HepG2 (cell line): Measurements from ENCODE around the gene ESR1. TPM values are rescaled to one million over a fixed set of nuclear protein-coding genes. Genes with fewer than 3 reads are reported as not detected.

ENCODE experiments used
- ATAC-seq: fragments of 200-7000 bp; cut with Tn5 transposase; 3 replicates; pipeline ENCODE4 v1.9.1; 2020; ENCODE audit warnings: mild to moderate bottlenecking, moderate library complexity
- BruUV-seq: library from RNA; stranded (reverse); fragments of 400-500 nt; replicated peaks from 2 replicates; lab custom pipeline; 2021; lab: Mats Ljungman, UMichigan
- CTCF ChIA-PET: fragments of 300-600 bp; formaldehyde crosslinking; extraction: SDS; loops from one replicate; lab custom pipeline; 2021; ENCODE audit warnings: low total read pairs, inconsistent platforms, low intra/inter-chr PET ratio; lab: Yijun Ruan, JAX
- POLR2A ChIA-PET: fragments of 350-600 bp; sonication (Branson Sonifier 250); formaldehyde crosslinking; loops from one replicate; lab custom pipeline; 2020; ENCODE audit warnings: antibody characterized with exemption, inconsistent platforms; lab: Yijun Ruan, JAX
- DNase-seq: peaks from one replicate; pipeline ENCODE4 v3.0.0-alpha.2; 2015; ENCODE audit warnings: low spot score
- FAIRE-seq: peaks from 3 replicates; lab custom pipeline; 2011; peaks lifted over from hg19 to GRCh38; lab: Jason Lieb, UNC
- H2AFZ ChIP-seq: one replicate; pipeline ENCODE4 v1.6.1; 2011; ENCODE audit warnings: low read length, inconsistent platforms
- H3K27ac ChIP-seq: fragments of 300-600 bp; 3 replicates; pipeline ENCODE4 v1.8.0; 2011; ENCODE audit warnings: mixed run types, mild to moderate bottlenecking, mixed read lengths, low read length, inconsistent platforms; ENCODE audit not compliant: insufficient read depth; ENCODE audit errors: extremely low read length
- H3K27me3 ChIP-seq, 2 experiments: fragments of 200-600 bp in 1 of 2; 2 replicates in 1 of 2; 3 replicates in 1 of 2; pipeline versions ENCODE4 v1.6.0 to v1.8.0; 2011; ENCODE audit warnings: low read length in 2 of 2, mild to moderate bottlenecking in 2 of 2, moderate library complexity in 2 of 2, inconsistent platforms in 1 of 2; ENCODE audit not compliant: insufficient read depth in 2 of 2, control insufficient read depth in 1 of 2
- H3K36me3 ChIP-seq, 2 experiments: fragments of 200-600 bp in 1 of 2; replicated peaks in 1 of 2; 2 replicates in 1 of 2; 3 replicates in 1 of 2; pipeline versions ENCODE4 v1.5.1 to v1.8.0; 2011; ENCODE audit warnings: low read length in 2 of 2, inconsistent platforms in 1 of 2; ENCODE audit not compliant: insufficient read depth in 2 of 2, control insufficient read depth in 1 of 2
- H3K4me1 ChIP-seq: 2 replicates; pipeline ENCODE4 v1.5.1; 2012; ENCODE audit warnings: low read length, inconsistent platforms; ENCODE audit not compliant: insufficient read depth
- H3K4me2 ChIP-seq: 2 replicates; pipeline ENCODE4 v1.6.0; 2011; ENCODE audit warnings: low read depth, low read length, inconsistent platforms
- H3K4me3 ChIP-seq, 3 experiments: fragments of 200-600 bp in 1 of 3; sonication (generic), shearing (Covaris generic) in 1 of 3; replicated peaks in 1 of 3; 2 replicates each; pipeline ENCODE4 v1.5.1; 2011 to 2016; ENCODE audit warnings: low read length in 3 of 3, inconsistent platforms in 2 of 3, low read depth in 2 of 3, mild to moderate bottlenecking in 2 of 3, control low read depth in 1 of 3, mixed read lengths in 1 of 3; ENCODE audit not compliant: insufficient read depth in 1 of 3
- H3K79me2 ChIP-seq: one replicate; pipeline ENCODE4 v1.6.1; 2011; ENCODE audit warnings: low read length, inconsistent platforms; ENCODE audit not compliant: insufficient read depth
- H3K9ac ChIP-seq: 2 replicates; pipeline ENCODE4 v1.6.0; 2011; ENCODE audit warnings: mild to moderate bottlenecking, low read depth, low read length, inconsistent platforms; ENCODE audit not compliant: insufficient read depth
- H3K9me3 ChIP-seq: 2 replicates; pipeline ENCODE4 v1.5.1; 2012; ENCODE audit warnings: mild to moderate bottlenecking, low read length
- H4K20me1 ChIP-seq: 2 replicates; pipeline ENCODE4 v1.6.0; 2011; ENCODE audit warnings: inconsistent platforms, mild to moderate bottlenecking, low read length, moderate library complexity; ENCODE audit not compliant: insufficient read depth
- FOSL1 ChIP-seq: sonication (generic); formaldehyde crosslinking; IDR thresholded peaks from 2 replicates; pipeline ENCODE4 v1.9.0; 2021; ENCODE audit warnings: missing genetic modification reagents, borderline replicate concordance
- FOXJ3 ChIP-seq: sonication (generic); formaldehyde crosslinking; IDR thresholded peaks from 2 replicates; pipeline ENCODE4 v1.4.0; 2020; ENCODE audit warnings: missing genetic modification reagents, mild to moderate bottlenecking, borderline replicate concordance
- MIER3 ChIP-seq: IDR thresholded peaks from 2 replicates; pipeline ENCODE4 v1.6.1; 2016; ENCODE audit warnings: missing compliant biosample characterization, borderline replicate concordance
- SATB2 ChIP-seq: sonication (generic); formaldehyde crosslinking; IDR thresholded peaks from 2 replicates; pipeline ENCODE4 v1.5.0; 2020; ENCODE audit warnings: missing genetic modification reagents
- STAG1 ChIP-seq: sonication (generic); formaldehyde crosslinking; IDR thresholded peaks from 2 replicates; pipeline ENCODE4 v1.4.0; 2020; ENCODE audit warnings: missing genetic modification reagents
- SYNCRIP ChIP-seq: fragments of 200-400 bp; formaldehyde crosslinking; IDR thresholded peaks from 2 replicates; pipeline ENCODE4 v1.6.1; 2018; ENCODE audit warnings: mild to moderate bottlenecking, low read depth, low read length; ENCODE audit not compliant: insufficient read depth
- ZMAT5 ChIP-seq: sonication (generic); formaldehyde crosslinking; IDR thresholded peaks from 2 replicates; pipeline ENCODE4 v1.5.0; 2020; ENCODE audit warnings: mild to moderate bottlenecking, low read depth, missing genetic modification reagents, borderline replicate concordance
- ZNF263 ChIP-seq: sonication (generic); formaldehyde crosslinking; IDR thresholded peaks from 2 replicates; pipeline ENCODE4 v1.4.0; 2020; ENCODE audit warnings: missing genetic modification reagents
- ZNF766 ChIP-seq: sonication (generic); formaldehyde crosslinking; IDR thresholded peaks from 2 replicates; pipeline ENCODE4 v1.5.0; 2020; ENCODE audit warnings: missing genetic modification reagents, borderline replicate concordance
- WGBS: methylation state at CpG from one replicate; pipeline ENCODE4 v1.1.6; 2017; ENCODE audit warnings: low lambda C conversion rate; 5-methylcytosine and 5-hydroxymethylcytosine counted together
- in situ Hi-C: cut with HindIII; loops from 2 replicates; pipeline ENCODE4 v1.10.0; 2017; ENCODE audit warnings: low pct_unique_long_range_greater_than_20kb; ENCODE audit not compliant: extremely low pct_ligation_motif_present
- intact Hi-C: fragments of 100-400 bp; cut with micrococcal nuclease; formaldehyde crosslinking; loops from one replicate; pipeline ENCODE4 v1.10.0; 2022; ENCODE audit not compliant: unreplicated experiment
- polyA plus RNA-seq, 8 experiments: library from polyadenylated mRNA; depleted of rRNA in 3 of 8; stranded (reverse) in 7 of 8; unstranded in 1 of 8; fragments of >200 nt; fragmentation: Illumina TruSeq in 4 of 8; extraction: Trizol in 4 of 8; gene quantifications; 2 replicates each; pipeline versions ENCODE4 v1.2.1 to v1.2.3, GENCODE V29; 2011 to 2016; ENCODE audit warnings: low read depth in 4 of 8, missing spikeins in 1 of 8, mixed read lengths in 1 of 8; ENCODE audit not compliant: insufficient read depth in 1 of 8
- total RNA-seq, 5 experiments: library from RNA; depleted of rRNA; stranded (reverse); fragments of >200 nt; fragmentation: Illumina TruSeq; extraction: Trizol; gene quantifications; 2 replicates each; pipeline ENCODE4 v1.2.3, GENCODE V29; 2016; ENCODE audit warnings: low read depth in 1 of 5

Gene ESR1
- total and polyA plus RNA-seq, 2 of the 13 experiments (the other 11 are each of a cell fraction or from before 2014, with no cell fraction given): not detected

DNA sequence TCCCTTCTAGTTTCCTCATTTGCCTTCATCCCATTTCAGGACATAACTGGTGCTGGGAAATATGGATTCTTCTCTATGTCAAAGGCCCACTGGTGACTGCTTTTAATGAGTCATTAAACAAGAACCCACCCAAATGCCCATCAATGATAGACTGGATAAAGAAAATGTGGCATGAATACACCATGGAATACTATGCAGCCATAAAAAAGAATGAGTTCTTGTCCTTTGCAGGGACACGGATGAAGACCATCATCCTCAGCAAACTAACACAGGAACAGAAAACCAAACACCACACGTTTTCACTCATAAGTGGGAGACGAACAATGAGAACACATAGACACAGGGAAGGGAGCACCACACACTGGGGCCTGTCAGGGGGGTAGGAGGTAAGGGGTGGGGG is 310.7 kb downstream of the ESR1 start:
- WGBS: 40% methylated on average over 3 of the region's 3 CpGs
- intact Hi-C loops: no loop called here

GRCh38 chr6:152118678-152119077 is 311.2 kb downstream of the ESR1 start:
- no peaks in the 10 kb centered on the region for H3K4me1 ChIP-seq

More for the DNA sequence above, 310.7 kb downstream of the ESR1 start:
- no peak for ATAC-seq
- Histone ChIP-seq H3K79me2 (no peaks in the 10 kb centered on the region), H3K27me3 (peaks cover 0 to 4% of the 10 kb centered on the region in 2 experiments; a peak in 1 of 5 replicates), H4K20me1 (no peaks in the 10 kb centered on the region), H2AFZ (no peak overlapping the region), H3K9ac (no peak overlapping the region), H3K9me3 (no peaks in the 10 kb centered on the region), H3K4me2 (no peak overlapping the region), H3K4me3 (no peak overlapping the region), H3K27ac (no peak overlapping the region), H3K36me3 (no peaks in the 10 kb centered on the region), H3K4me1 (no peaks in the 10 kb centered on the region)
- no TSS peak for BruUV-seq
- no peak for TF ChIP-seq FOSL1 (CRISPR knock-in tag)
- TF ChIP-seq ZMAT5 (CRISPR knock-in tag): no peak
- no peak for TF ChIP-seq ZNF766 (CRISPR knock-in tag)
- no peak for TF ChIP-seq MIER3 (CRISPR knock-in tag)
- TF ChIP-seq SATB2 (CRISPR knock-in tag): no peak
- DNase-seq: no peak
- POLR2A ChIA-PET: no interaction called here
- in situ Hi-C loops: no loop called here
- CTCF ChIA-PET: no interaction called here
- no peak for FAIRE-seq

More at GRCh38 chr6:152118678-152119077, 311.2 kb downstream of the ESR1 start:
- no peak overlapping the region for H3K4me3 ChIP-seq
- ATAC-seq (peak; percentile 85), FAIRE-seq (no peak), DNase-seq (no peak)
- H3K36me3 ChIP-seq: no peaks in the 10 kb centered on the region
- intact Hi-C loops (no loop called here), in situ Hi-C loops (no loop called here)
- H3K4me2 ChIP-seq: no peak overlapping the region
- BruUV-seq: no TSS peak
- peaks cover 0 to 4% of the 10 kb centered on the region in 2 experiments; a peak in 1 of 5 replicates for H3K27me3 ChIP-seq
- TF ChIP-seq ZNF263 (CRISPR knock-in tag) (peak; percentile 86), FOXJ3 (no peak), SYNCRIP (no peak), STAG1 (CRISPR knock-in tag) (peak; percentile 18; the same call in 1 of the 2 replicates)
- no peaks in the 10 kb centered on the region for H4K20me1 ChIP-seq
- 42% methylated on average over 5 of the region's 5 CpGs for WGBS
- POLR2A ChIA-PET: no interaction called here
- no peaks in the 10 kb centered on the region for H3K9me3 ChIP-seq
- H3K79me2 ChIP-seq: no peaks in the 10 kb centered on the region
- no peak overlapping the region for H3K27ac ChIP-seq
- H3K9ac ChIP-seq: no peak overlapping the region
- no peak overlapping the region for H2AFZ ChIP-seq
- CTCF ChIA-PET: no interaction called here
